Measurements from ENCODE around the gene ALDH9A1.

DNA sequence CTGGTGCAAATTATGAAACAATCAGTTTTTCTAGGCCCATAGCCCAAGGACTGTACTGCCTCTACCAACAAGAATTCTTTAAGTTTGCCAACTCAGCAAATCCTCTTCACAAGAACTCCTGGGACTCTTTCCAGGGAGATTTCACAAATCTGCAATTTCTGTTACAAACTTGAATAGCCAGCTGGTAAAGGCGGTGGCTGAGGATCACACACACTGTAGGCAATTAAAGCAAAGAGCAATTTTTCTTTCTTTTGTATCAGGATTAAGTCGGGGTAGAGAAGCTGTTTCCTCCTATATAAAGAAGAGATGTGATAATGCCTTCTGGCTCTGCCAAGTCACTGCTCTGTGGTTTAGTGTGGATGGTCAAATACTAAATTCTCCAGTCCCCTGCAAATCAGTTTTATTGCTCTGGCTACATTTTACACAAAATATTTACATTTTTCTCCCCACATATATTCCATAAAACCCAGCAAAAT lies 1.7 kb downstream of the ALDH9A1 start:
- TF ChIP-seq, protein P1, sequence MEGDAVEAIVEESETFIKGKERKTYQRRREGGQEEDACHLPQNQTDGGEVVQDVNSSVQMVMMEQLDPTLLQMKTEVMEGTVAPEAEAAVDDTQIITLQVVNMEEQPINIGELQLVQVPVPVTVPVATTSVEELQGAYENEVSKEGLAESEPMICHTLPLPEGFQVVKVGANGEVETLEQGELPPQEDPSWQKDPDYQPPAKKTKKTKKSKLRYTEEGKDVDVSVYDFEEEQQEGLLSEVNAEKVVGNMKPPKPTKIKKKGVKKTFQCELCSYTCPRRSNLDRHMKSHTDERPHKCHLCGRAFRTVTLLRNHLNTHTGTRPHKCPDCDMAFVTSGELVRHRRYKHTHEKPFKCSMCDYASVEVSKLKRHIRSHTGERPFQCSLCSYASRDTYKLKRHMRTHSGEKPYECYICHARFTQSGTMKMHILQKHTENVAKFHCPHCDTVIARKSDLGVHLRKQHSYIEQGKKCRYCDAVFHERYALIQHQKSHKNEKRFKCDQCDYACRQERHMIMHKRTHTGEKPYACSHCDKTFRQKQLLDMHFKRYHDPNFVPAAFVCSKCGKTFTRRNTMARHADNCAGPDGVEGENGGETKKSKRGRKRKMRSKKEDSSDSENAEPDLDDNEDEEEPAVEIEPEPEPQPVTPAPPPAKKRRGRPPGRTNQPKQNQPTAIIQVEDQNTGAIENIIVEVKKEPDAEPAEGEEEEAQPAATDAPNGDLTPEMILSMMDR (IDR thresholded peaks at IDR 0.05): no peak
- TF ChIP-seq POLR2A (IDR thresholded peaks at IDR 0.05): no peak

Data from breast epithelium (tissue), 3 donors.